Trophoblast cell (in vitro differentiated cells and primary cell): Measurements from ENCODE around the gene LHFPL2.

ENCODE experiments used
- DNase-seq, 2 donors: peaks; one replicate each; pipeline ENCODE4 v3.0.0-alpha.2; 2016
- H2AFZ ChIP-seq: 2 replicates; pipeline ENCODE4 v1.6.1; 2013; ENCODE audit warnings: low read length, moderate library complexity, mild to moderate bottlenecking; ENCODE audit not compliant: insufficient read depth, poor library complexity
- H2AK5ac ChIP-seq: 2 replicates; pipeline ENCODE4 v1.6.1; 2013; ENCODE audit warnings: mild to moderate bottlenecking, low read length
- H2BK120ac ChIP-seq: 2 replicates; pipeline ENCODE4 v1.6.1; 2013; ENCODE audit warnings: low read length, mild to moderate bottlenecking, moderate library complexity; ENCODE audit not compliant: insufficient read depth, poor library complexity
- H2BK12ac ChIP-seq: 2 replicates; pipeline ENCODE4 v1.6.1; 2013; ENCODE audit warnings: mild to moderate bottlenecking, low read length, moderate library complexity
- H2BK5ac ChIP-seq: 2 replicates; pipeline ENCODE4 v1.6.1; 2013; ENCODE audit warnings: low read length, low read depth, moderate library complexity, mild to moderate bottlenecking; ENCODE audit not compliant: poor library complexity
- H3K14ac ChIP-seq: 2 replicates; pipeline ENCODE4 v1.6.1; 2013; ENCODE audit warnings: mild to moderate bottlenecking, low read length
- H3K18ac ChIP-seq: 2 replicates; pipeline ENCODE4 v1.6.1; 2013; ENCODE audit warnings: mild to moderate bottlenecking, low read length
- H3K23ac ChIP-seq: 2 replicates; pipeline ENCODE4 v1.6.1; 2013; ENCODE audit warnings: low read length
- H3K27ac ChIP-seq: 2 replicates; pipeline ENCODE4 v1.5.1; 2013; ENCODE audit warnings: low read depth, mild to moderate bottlenecking, inconsistent platforms, low read length, moderate library complexity
- H3K27me3 ChIP-seq: 2 replicates; pipeline ENCODE4 v1.6.1; 2013; ENCODE audit warnings: inconsistent platforms, mild to moderate bottlenecking, low read length, moderate library complexity; ENCODE audit not compliant: insufficient read depth
- H3K36me3 ChIP-seq, 2 experiments: 1 replicate in 1 of 2; 2 replicates in 1 of 2; pipeline ENCODE4 v1.6.1; 2013; ENCODE audit warnings: low read length in 2 of 2, mild to moderate bottlenecking in 2 of 2, moderate library complexity in 1 of 2; ENCODE audit not compliant: insufficient read depth in 2 of 2, control insufficient read depth in 1 of 2
- H3K4ac ChIP-seq: 2 replicates; pipeline ENCODE4 v1.6.1; 2013; ENCODE audit warnings: low read depth, mild to moderate bottlenecking, low read length, moderate library complexity
- H3K4me1 ChIP-seq, 2 experiments: 1 replicate in 1 of 2; 2 replicates in 1 of 2; pipeline ENCODE4 v1.6.1; 2013; ENCODE audit warnings: low read length in 2 of 2, mild to moderate bottlenecking in 2 of 2, moderate library complexity in 1 of 2; ENCODE audit not compliant: insufficient read depth in 2 of 2, control insufficient read depth in 1 of 2
- H3K4me2 ChIP-seq: 2 replicates; pipeline ENCODE4 v1.6.1; 2013; ENCODE audit warnings: inconsistent platforms, mild to moderate bottlenecking, low read length, moderate library complexity
- H3K4me3 ChIP-seq: 2 replicates; pipeline ENCODE4 v1.5.1; 2013; ENCODE audit warnings: mild to moderate bottlenecking, low read depth, low read length, inconsistent platforms
- H3K79me1 ChIP-seq: one replicate; pipeline ENCODE4 v1.6.1; 2013; ENCODE audit warnings: low read length
- H3K79me2 ChIP-seq: 2 replicates; pipeline ENCODE4 v1.6.1; 2013; ENCODE audit warnings: low read length, mild to moderate bottlenecking; ENCODE audit not compliant: control insufficient read depth, insufficient read depth, poor library complexity
- H3K9ac ChIP-seq: 2 replicates; pipeline ENCODE4 v1.6.1; 2013; ENCODE audit warnings: mild to moderate bottlenecking, low read length
- H3K9me3 ChIP-seq: 2 replicates; pipeline ENCODE4 v1.6.1; 2013; ENCODE audit warnings: low read depth, mild to moderate bottlenecking, control low read depth, inconsistent platforms, low read length; ENCODE audit not compliant: insufficient read depth
- H4K12ac ChIP-seq: 2 replicates; pipeline ENCODE4 v1.6.1; 2013; ENCODE audit warnings: low read depth, mild to moderate bottlenecking, low read length, moderate library complexity
- H4K8ac ChIP-seq: 2 replicates; pipeline ENCODE4 v1.6.1; 2013; ENCODE audit warnings: low read depth, mild to moderate bottlenecking, low read length, moderate library complexity
- H4K91ac ChIP-seq: one replicate; pipeline ENCODE4 v1.6.1; 2013; ENCODE audit warnings: low read depth, mild to moderate bottlenecking, low read length, moderate library complexity
- WGBS: extraction: QIAGEN DNeasy Blood & Tissue Kit; methylation state at CpG from one replicate; pipeline ENCODE4 v1.1.7; 2013; ENCODE audit warnings: missing lambda C conversion rate; ENCODE audit not compliant: insufficient read length, insufficient coverage; ENCODE audit errors: extremely low coverage; 5-methylcytosine and 5-hydroxymethylcytosine counted together

LHFPL2 gene

DNA sequence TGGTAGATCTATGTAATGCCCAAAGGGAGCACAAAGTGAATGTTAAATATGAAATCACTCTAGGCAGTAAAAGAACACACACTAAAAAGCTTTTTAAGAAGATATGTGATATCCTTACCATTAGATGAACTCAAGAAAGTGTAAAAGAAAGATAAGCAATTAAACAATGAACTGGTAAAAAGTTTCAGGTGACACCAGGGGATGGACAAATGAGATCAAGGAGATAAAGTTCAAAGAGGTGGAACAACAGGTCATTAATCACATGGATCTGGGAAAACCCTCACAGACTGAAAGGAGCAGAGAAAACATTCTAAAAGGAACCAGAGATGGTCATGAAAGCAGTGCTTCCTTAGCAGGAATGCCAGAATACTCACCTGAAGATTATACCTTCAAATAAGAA, 40.7 kb downstream of the LHFPL2 start:
- H3K27ac ChIP-seq = no peak overlapping the region
- H4K91ac ChIP-seq = no peak overlapping the region
- no peak overlapping the region for H3K23ac ChIP-seq
- peaks cover 1 to 5% of the 10 kb centered on the region in 2 experiments for H3K36me3 ChIP-seq
- no peak overlapping the region for H3K18ac ChIP-seq
- peaks cover 16 to 22% of the 10 kb centered on the region in 2 experiments for H3K4me1 ChIP-seq
- no peak overlapping the region for H3K4me3 ChIP-seq
- H4K12ac ChIP-seq = no peak overlapping the region
- H4K8ac ChIP-seq = no peak overlapping the region
- no peak overlapping the region for H2AK5ac ChIP-seq
- H2BK5ac ChIP-seq = no peak overlapping the region
- H2BK120ac ChIP-seq = no peak overlapping the region
- no peak overlapping the region for H3K4ac ChIP-seq
- H3K27me3 ChIP-seq = no peaks in the 10 kb centered on the region
- peaks cover 9% of the 10 kb centered on the region for H3K79me1 ChIP-seq
- no peaks in the 10 kb centered on the region for H3K9me3 ChIP-seq
- H2BK12ac ChIP-seq = no peak overlapping the region
- H3K4me2 ChIP-seq = no peak overlapping the region
- DNase-seq = no peak
- no peak overlapping the region for H3K9ac ChIP-seq
- H3K14ac ChIP-seq = no peak overlapping the region
- peaks cover 2% of the 10 kb centered on the region for H3K79me2 ChIP-seq
- H2AFZ ChIP-seq = no peak overlapping the region

DNA sequence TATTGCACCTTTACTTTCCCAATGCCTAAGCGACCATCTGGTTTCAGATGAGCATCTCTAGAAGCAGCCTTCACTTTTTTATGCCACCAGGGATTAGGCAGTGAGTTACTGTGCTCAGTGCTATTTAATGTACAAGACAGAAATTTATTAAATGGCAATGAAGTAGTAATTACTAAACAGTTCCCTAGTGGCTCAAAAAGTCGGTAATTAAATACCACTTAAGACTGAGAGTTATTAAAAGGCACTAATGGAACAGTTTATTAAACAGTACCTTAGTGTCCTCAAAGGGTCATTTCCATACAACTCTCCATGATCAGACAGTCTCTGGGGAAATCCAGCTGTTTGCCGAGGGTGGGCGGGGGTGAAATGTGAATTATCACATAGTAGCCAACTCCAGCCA, 42.3 kb downstream of the LHFPL2 start:
- H4K91ac ChIP-seq = no peak overlapping the region
- H2BK12ac ChIP-seq = no peak overlapping the region
- WGBS = no CpG with 5 or more reads among the region's 4 CpGs

DNA sequence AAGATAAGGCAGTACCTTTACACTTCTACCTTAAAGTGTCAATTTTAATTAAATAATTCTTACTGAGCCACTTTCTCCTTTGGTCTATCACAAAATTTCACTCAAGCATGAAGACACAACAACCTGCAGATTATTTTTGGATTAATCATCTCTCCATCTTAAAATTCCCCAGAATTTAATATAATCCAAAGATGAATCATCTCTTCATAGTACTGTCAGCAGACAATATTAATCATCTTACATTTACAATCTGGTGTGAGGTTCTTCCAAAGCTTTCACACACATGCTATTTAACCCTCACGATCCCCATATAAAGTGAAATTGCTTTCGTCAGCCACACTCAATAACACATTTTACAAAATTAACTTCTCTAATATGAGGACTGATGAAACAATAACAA, 43.0 kb downstream of the LHFPL2 start:
- Histone ChIP-seq H4K8ac (no peak overlapping the region), H3K9ac (no peak overlapping the region), H3K27me3 (no peaks in the 10 kb centered on the region), H3K14ac (no peak overlapping the region), H3K36me3 (peaks cover 1 to 5% of the 10 kb centered on the region in 2 experiments), H3K4ac (no peak overlapping the region), H3K79me2 (peaks cover 4% of the 10 kb centered on the region), H2AK5ac (no peak overlapping the region), H3K4me2 (no peak overlapping the region), H2BK120ac (no peak overlapping the region), H2BK5ac (no peak overlapping the region), H2AFZ (no peak overlapping the region), H2BK12ac (no peak overlapping the region), H4K91ac (no peak overlapping the region), H3K4me3 (no peak overlapping the region), H3K18ac (no peak overlapping the region), H3K27ac (no peak overlapping the region), H3K4me1 (peaks cover 8 to 14% of the 10 kb centered on the region in 2 experiments), H3K79me1 (peaks cover 7% of the 10 kb centered on the region), H4K12ac (no peak overlapping the region), H3K9me3 (no peaks in the 10 kb centered on the region), H3K23ac (no peak overlapping the region)
- DNase-seq = no peak
- WGBS = 100% methylated on average over 2 of the region's 2 CpGs

More for the DNA sequence above, 42.3 kb downstream of the LHFPL2 start:
- no peak overlapping the region for H2AFZ ChIP-seq
- peaks cover 4% of the 10 kb centered on the region for H3K79me2 ChIP-seq
- no peak overlapping the region for H3K23ac ChIP-seq
- no peak overlapping the region for H3K18ac ChIP-seq
- H2AK5ac ChIP-seq = no peak overlapping the region
- no peak overlapping the region for H3K4me2 ChIP-seq
- H3K4ac ChIP-seq = no peak overlapping the region
- H3K79me1 ChIP-seq = peaks cover 9% of the 10 kb centered on the region
- H3K27ac ChIP-seq = no peak overlapping the region
- no peak overlapping the region for H3K14ac ChIP-seq
- H4K8ac ChIP-seq = no peak overlapping the region
- no peak for DNase-seq
- H3K4me1 ChIP-seq = peaks cover 13 to 20% of the 10 kb centered on the region in 2 experiments
- H3K27me3 ChIP-seq = no peaks in the 10 kb centered on the region
- no peaks in the 10 kb centered on the region for H3K9me3 ChIP-seq
- no peak overlapping the region for H2BK5ac ChIP-seq
- H3K4me3 ChIP-seq = no peak overlapping the region
- H3K36me3 ChIP-seq = peaks cover 1 to 5% of the 10 kb centered on the region in 2 experiments
- no peak overlapping the region for H3K9ac ChIP-seq
- no peak overlapping the region for H4K12ac ChIP-seq
- no peak overlapping the region for H2BK120ac ChIP-seq

DNA sequence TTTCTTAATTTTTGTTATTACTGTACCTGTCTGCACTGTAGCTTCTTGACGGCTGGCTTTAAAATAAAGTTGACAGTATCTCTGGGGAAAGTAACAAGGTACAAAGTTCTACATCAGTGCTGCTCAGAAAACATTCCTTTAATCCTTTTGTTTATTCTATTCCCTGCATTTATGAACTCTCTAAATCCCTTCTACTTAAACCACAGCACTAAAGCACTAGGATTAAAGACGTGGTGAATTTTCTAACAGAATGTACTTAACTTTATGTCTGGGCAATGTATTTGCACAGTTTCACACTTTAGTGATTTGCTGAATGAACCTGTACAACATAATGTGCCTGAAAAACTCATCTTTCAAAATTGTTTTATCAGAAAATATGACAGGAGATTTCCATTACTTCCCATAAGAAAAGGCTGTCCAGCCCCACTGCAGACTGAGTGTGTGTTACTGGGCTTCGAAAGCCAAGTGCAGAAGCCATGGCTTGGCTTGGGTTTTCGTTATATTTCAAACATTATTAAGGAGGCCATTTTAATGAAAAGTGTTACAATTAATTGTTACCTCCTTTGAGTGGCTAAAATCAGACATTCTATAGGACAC, 43.8 kb downstream of the LHFPL2 start:
- H4K12ac ChIP-seq = no peak overlapping the region
- no peak overlapping the region for H4K91ac ChIP-seq
- H3K4me2 ChIP-seq = no peak overlapping the region
- DNase-seq = no peak
- no peak overlapping the region for H3K4ac ChIP-seq
- H4K8ac ChIP-seq = no peak overlapping the region
- H2BK12ac ChIP-seq = no peak overlapping the region
- H3K9me3 ChIP-seq = no peaks in the 10 kb centered on the region
- no peak overlapping the region for H2BK5ac ChIP-seq
- H3K18ac ChIP-seq = no peak overlapping the region
- no peak overlapping the region for H3K9ac ChIP-seq
- H3K4me1 ChIP-seq = peaks cover under 1 to 6% of the 10 kb centered on the region in 2 experiments
- H3K23ac ChIP-seq = no peak overlapping the region
- no peak overlapping the region for H2AFZ ChIP-seq
- H3K4me3 ChIP-seq = no peak overlapping the region
- no peak overlapping the region for H3K27ac ChIP-seq
- no peak overlapping the region for H2AK5ac ChIP-seq
- H2BK120ac ChIP-seq = no peak overlapping the region
- peaks cover 1 to 2% of the 10 kb centered on the region in 2 experiments for H3K36me3 ChIP-seq
- WGBS = no CpG with 5 or more reads among the region's 4 CpGs
- H3K79me2 ChIP-seq = peaks cover 3% of the 10 kb centered on the region
- H3K27me3 ChIP-seq = no peaks in the 10 kb centered on the region
- H3K79me1 ChIP-seq = peaks cover 2% of the 10 kb centered on the region
- H3K14ac ChIP-seq = no peak overlapping the region
